A673 (cell line): ENCODE measurements around the gene PTPN18. TPM values are rescaled to one million over a fixed set of nuclear protein-coding genes. Genes with fewer than 3 reads are reported as not detected.

Source experiments
- BruUV-seq: library from RNA; stranded (reverse); fragments of 400-500 nt; replicated peaks from 2 replicates; lab custom pipeline; 2021; lab: Mats Ljungman, UMichigan
- CTCF ChIA-PET: fragments of 300-600 bp; sonication (Branson Sonifier 250); formaldehyde crosslinking; loops from one replicate; lab custom pipeline; 2022; ENCODE audit warnings: antibody characterized with exemption; lab: Charles Lee
- POLR2A ChIA-PET: fragments of 300-600 bp; sonication (Branson Sonifier 250); formaldehyde crosslinking; loops from one replicate; lab custom pipeline; 2022; ENCODE audit warnings: antibody characterized with exemption; ENCODE audit not compliant: low non-redundant PET; lab: Charles Lee
- DNase-seq: peaks from one replicate; pipeline ENCODE4 v3.0.0-alpha.2; 2015; ENCODE audit warnings: low spot score
- H3K27ac ChIP-seq: fragments of 200-600 bp; sonication (generic); 2 replicates; pipeline ENCODE4 v1.5.1; 2016; ENCODE audit warnings: mixed run types, low read depth, mild to moderate bottlenecking, mixed read lengths, antibody characterized with exemption, low read length; ENCODE audit not compliant: poor library complexity, severe bottlenecking
- H3K27me3 ChIP-seq: fragments of 200-600 bp; sonication (generic); replicated peaks from 2 replicates; pipeline ENCODE4 v1.6.1; 2017; ENCODE audit warnings: mixed run types, low read depth, mild to moderate bottlenecking, mixed read lengths, antibody characterized with exemption, low read length; ENCODE audit not compliant: insufficient read depth, poor library complexity
- H3K36me3 ChIP-seq: fragments of 200-600 bp; sonication (generic); 2 replicates; pipeline ENCODE4 v1.6.1; 2016; ENCODE audit warnings: mixed run types, mild to moderate bottlenecking, mixed read lengths, antibody characterized with exemption, low read length; ENCODE audit not compliant: insufficient read depth, poor library complexity, severe bottlenecking
- H3K4me1 ChIP-seq: fragments of 200-600 bp; sonication (generic); 2 replicates; pipeline ENCODE4 v1.6.1; 2017; ENCODE audit warnings: mixed run types, mild to moderate bottlenecking, mixed read lengths, antibody characterized with exemption, low read length; ENCODE audit not compliant: insufficient read depth, poor library complexity, severe bottlenecking
- H3K4me3 ChIP-seq: fragments of 200-600 bp; sonication (generic); 2 replicates; pipeline ENCODE4 v1.5.1; 2016; ENCODE audit warnings: low read depth, mixed run types, mild to moderate bottlenecking, mixed read lengths, low read length; ENCODE audit not compliant: poor library complexity, severe bottlenecking
- H3K9me3 ChIP-seq: fragments of 200-600 bp; sonication (generic); 2 replicates; pipeline ENCODE4 v1.6.1; 2016; ENCODE audit warnings: mixed run types, low read depth, mild to moderate bottlenecking, mixed read lengths, antibody characterized with exemption, low read length; ENCODE audit not compliant: poor library complexity, severe bottlenecking
- EZH2 ChIP-seq: fragments of 200-600 bp; sonication (generic); IDR thresholded peaks from 2 replicates; pipeline ENCODE4 v1.6.1; 2017; ENCODE audit warnings: borderline replicate concordance, low read depth, mild to moderate bottlenecking, mixed read lengths, antibody characterized with exemption, low read length; ENCODE audit not compliant: poor library complexity, severe bottlenecking
- intact Hi-C: fragments of 100-400 bp; cut with micrococcal nuclease; formaldehyde crosslinking; loops from one replicate; pipeline ENCODE4 v1.10.0; 2022; ENCODE audit not compliant: unreplicated experiment
- total RNA-seq: library from RNA; stranded (reverse); gene quantifications from 2 replicates; pipeline ENCODE4 v1.2.3, GENCODE V29; 2021
- TF ChIP-seq, protein P1 (sequence below): fragments of 300-800, 200-600 bp; sonication (generic); conservative IDR thresholded peaks from 2 replicates; pipeline ENCODE4 v1.5.1; 2017; ENCODE audit warnings: low read depth, mild to moderate bottlenecking, antibody characterized with exemption, low read length, moderate library complexity, mixed read lengths

Gene PTPN18
- total RNA-seq, 1 experiment from 2014 or later = 3.2 TPM

DNA sequence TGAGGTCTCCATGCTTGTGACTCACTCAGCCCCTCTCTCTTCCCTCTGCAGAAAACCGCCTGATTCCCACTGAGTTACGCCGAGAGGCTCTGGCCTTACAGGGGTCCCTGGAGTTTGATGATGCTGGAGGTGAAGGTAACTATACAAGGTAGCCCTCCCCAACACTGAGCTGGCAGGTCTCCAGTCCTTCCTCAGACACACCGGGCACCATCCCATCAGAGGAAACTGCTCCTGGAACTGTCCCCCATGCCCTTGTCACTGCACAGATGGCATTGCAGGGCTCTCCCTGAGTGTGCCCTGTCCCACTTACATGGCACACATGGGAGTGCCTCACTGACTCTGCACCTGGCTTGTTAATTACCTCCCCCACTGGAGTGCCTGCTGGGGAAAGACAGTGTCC is 11.3 kb upstream of the PTPN18 start:
- CTCF ChIA-PET = no interaction called here
- Histone ChIP-seq H3K27me3 (no peaks in the 10 kb centered on the region), H3K9me3 (no peaks in the 10 kb centered on the region), H3K4me3 (no peak overlapping the region), H3K36me3 (peaks cover 40% of the 10 kb centered on the region), H3K4me1 (no peaks in the 10 kb centered on the region), H3K27ac (no peak overlapping the region)
- BruUV-seq = no TSS peak
- intact Hi-C loops = no loop called here
- DNase-seq = no peak
- POLR2A ChIA-PET = no interaction called here
- no peak for TF ChIP-seq EZH2
- TF ChIP-seq, protein P1, sequence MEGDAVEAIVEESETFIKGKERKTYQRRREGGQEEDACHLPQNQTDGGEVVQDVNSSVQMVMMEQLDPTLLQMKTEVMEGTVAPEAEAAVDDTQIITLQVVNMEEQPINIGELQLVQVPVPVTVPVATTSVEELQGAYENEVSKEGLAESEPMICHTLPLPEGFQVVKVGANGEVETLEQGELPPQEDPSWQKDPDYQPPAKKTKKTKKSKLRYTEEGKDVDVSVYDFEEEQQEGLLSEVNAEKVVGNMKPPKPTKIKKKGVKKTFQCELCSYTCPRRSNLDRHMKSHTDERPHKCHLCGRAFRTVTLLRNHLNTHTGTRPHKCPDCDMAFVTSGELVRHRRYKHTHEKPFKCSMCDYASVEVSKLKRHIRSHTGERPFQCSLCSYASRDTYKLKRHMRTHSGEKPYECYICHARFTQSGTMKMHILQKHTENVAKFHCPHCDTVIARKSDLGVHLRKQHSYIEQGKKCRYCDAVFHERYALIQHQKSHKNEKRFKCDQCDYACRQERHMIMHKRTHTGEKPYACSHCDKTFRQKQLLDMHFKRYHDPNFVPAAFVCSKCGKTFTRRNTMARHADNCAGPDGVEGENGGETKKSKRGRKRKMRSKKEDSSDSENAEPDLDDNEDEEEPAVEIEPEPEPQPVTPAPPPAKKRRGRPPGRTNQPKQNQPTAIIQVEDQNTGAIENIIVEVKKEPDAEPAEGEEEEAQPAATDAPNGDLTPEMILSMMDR = no peak

DNA sequence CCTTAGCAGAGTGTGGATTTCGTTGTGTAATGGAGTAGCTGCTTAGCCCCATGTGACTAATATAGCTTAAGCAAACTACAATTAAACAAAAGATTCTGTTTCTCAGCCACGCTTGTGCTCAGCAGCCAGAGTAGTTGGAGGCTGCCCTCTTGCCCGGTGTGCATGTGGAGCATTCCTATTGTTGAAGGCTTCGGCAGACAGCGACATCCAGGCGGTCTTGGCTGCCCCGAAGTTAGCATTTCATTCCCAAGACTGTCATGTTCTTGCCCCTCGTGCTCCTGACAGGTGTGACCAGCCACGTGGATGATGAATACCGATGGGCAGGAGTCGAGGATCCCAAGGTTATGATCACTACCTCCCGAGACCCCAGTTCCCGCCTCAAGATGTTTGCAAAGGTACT is 10.8 kb upstream of the PTPN18 start:
- Histone ChIP-seq H3K4me1 (no peaks in the 10 kb centered on the region), H3K9me3 (no peaks in the 10 kb centered on the region), H3K36me3 (peaks cover 40% of the 10 kb centered on the region), H3K27me3 (no peaks in the 10 kb centered on the region), H3K4me3 (no peak overlapping the region), H3K27ac (no peak overlapping the region)
- intact Hi-C loops = no loop called here
- ChIA-PET CTCF (no interaction called here), POLR2A (no interaction called here)
- no peak for DNase-seq
- no peak for TF ChIP-seq EZH2
- TF ChIP-seq, protein P1 = no peak
- BruUV-seq = no TSS peak

DNA sequence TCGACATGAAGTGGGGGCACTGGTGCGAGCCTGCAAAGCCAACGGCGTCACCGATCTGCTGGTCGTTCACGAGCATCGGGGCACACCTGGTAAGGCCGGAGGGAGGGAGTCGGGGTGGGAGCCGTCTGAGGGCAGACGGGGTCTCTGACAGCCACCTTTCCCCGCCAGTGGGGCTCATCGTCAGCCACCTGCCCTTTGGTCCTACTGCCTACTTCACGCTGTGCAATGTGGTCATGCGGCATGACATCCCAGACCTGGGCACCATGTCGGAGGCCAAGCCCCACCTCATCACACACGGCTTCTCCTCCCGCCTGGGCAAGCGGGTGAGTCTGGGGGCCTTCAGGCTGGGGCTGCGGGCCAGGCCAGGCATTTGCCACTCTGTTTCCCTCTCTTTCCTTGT is 10.2 kb upstream of the PTPN18 start:
- no peak for DNase-seq

More for the DNA sequence above, 10.2 kb upstream of the PTPN18 start:
- ChIA-PET CTCF (no interaction called here), POLR2A (no interaction called here)
- TF ChIP-seq, protein P1 = no peak
- no peak for TF ChIP-seq EZH2
- no peak overlapping the region for H3K27ac ChIP-seq
- no peak overlapping the region for H3K4me3 ChIP-seq
- no peaks in the 10 kb centered on the region for H3K4me1 ChIP-seq
- H3K27me3 ChIP-seq = no peaks in the 10 kb centered on the region
- intact Hi-C loops = no loop called here
- H3K36me3 ChIP-seq = peaks cover 40% of the 10 kb centered on the region
- H3K9me3 ChIP-seq = no peaks in the 10 kb centered on the region
- BruUV-seq = no TSS peak
